MCF 10A (cell line): ENCODE measurements around the gene PLA2G2E. TPM values are rescaled to one million over a fixed set of nuclear protein-coding genes. Genes with fewer than 3 reads are reported as not detected.

Experiments
- BruUV-seq: library from RNA; stranded (reverse); fragments of 400-500 nt; replicated peaks from 2 replicates; lab custom pipeline; 2021; lab: Mats Ljungman, UMichigan
- CTCF ChIA-PET: fragments of 300-600 bp; sonication (Branson Sonifier 250); formaldehyde crosslinking; extraction: SDS; loops from one replicate; lab custom pipeline; 2021; ENCODE audit warnings: antibody characterized with exemption, inconsistent platforms; lab: Yijun Ruan, JAX
- POLR2A ChIA-PET: fragments of 300-600, 350-650 bp; sonication (Branson Sonifier 250); formaldehyde crosslinking; extraction: SDS; loops from one replicate; lab custom pipeline; 2020; ENCODE audit warnings: antibody characterized with exemption, inconsistent platforms; lab: Yijun Ruan, JAX
- DNase-seq: peaks from one replicate; pipeline ENCODE4 v3.0.0-alpha.2; 2018; ENCODE audit not compliant: unreplicated experiment
- H3K27ac Mint-ChIP-seq: one replicate; pipeline ENCODE4 v1.8.0; 2022; ENCODE audit warnings: mild to moderate bottlenecking, low read depth, mixed read lengths; ENCODE audit not compliant: unreplicated experiment
- H3K27me3 Mint-ChIP-seq: one replicate; pipeline ENCODE4 v1.8.0; 2022; ENCODE audit warnings: mixed read lengths; ENCODE audit not compliant: insufficient read depth, unreplicated experiment
- H3K36me3 Mint-ChIP-seq: one replicate; pipeline ENCODE4 v1.8.0; 2022; ENCODE audit warnings: mild to moderate bottlenecking, moderate library complexity, mixed read lengths; ENCODE audit not compliant: insufficient read depth, unreplicated experiment
- H3K4me1 Mint-ChIP-seq: one replicate; pipeline ENCODE4 v1.8.0; 2022; ENCODE audit warnings: mixed read lengths; ENCODE audit not compliant: insufficient read depth, unreplicated experiment
- H3K4me3 Mint-ChIP-seq: one replicate; pipeline ENCODE4 v1.8.0; 2022; ENCODE audit warnings: mild to moderate bottlenecking, moderate library complexity, mixed read lengths; ENCODE audit not compliant: unreplicated experiment
- H3K9me3 Mint-ChIP-seq: one replicate; pipeline ENCODE4 v1.8.0; 2022; ENCODE audit warnings: mixed read lengths; ENCODE audit not compliant: unreplicated experiment
- intact Hi-C: fragments of 100-400 bp; cut with micrococcal nuclease; formaldehyde crosslinking; loops from 2 replicates; pipeline ENCODE4 v1.14.1; 2022
- total RNA-seq: library from RNA; stranded (reverse); gene quantifications from 2 replicates; pipeline ENCODE4 v1.2.3, GENCODE V29; 2022
- TF ChIP-seq, protein P1 (sequence below): fragments of 200-600 bp; IDR thresholded peaks from one replicate; pipeline ENCODE4 v1.8.0; 2022; ENCODE audit warnings: antibody characterized with exemption, mild to moderate bottlenecking; ENCODE audit not compliant: unreplicated experiment

Gene PLA2G2E
- total RNA-seq, 1 experiment from 2014 or later: not detected

DNA sequence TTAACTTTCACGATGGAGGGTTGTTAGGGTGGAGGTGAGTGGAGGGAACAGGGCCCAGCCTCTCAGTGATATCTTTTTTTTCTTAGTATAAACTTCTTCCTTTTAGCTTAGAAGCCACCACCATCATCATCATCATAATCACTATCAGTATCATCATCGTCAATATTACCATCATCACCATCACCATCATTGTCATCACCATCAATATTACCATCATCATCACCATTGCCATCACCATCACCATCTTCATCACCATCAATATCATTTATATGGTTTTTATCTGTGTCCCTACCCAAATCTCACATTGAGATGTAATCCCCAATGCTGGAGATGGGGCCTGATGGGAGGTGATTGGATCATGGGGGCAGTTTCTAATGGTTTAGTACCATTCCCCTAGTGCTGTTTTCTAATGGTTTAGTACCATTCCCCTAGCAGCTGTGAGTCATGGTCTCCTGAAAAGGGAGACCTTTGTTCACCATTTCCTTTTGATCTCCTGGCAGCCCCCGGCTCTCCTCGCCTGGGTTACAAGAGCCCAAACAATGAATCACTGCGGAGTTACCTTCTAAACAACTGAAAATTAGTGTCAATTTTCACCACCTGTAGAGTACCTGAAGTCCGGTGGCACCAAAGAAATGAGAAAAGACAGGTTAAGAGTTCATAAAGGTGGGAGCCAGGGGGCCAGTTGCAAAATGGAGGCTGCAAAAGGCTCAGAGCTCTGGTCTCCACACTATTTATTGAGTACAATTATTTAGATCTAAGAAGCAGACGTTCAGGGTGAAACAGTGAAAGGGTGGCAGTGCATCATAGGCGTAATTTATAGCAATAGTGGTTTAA is 3.1 kb upstream of the PLA2G2E start:
- POLR2A ChIA-PET: interaction anchor here (0.6 kb wide), 1 partner anchor 580 kb away, joined by 3 read pairs; no protein-coding TSS in a partner anchor
- H3K27me3 Mint-ChIP-seq: no peaks in the 10 kb centered on the region
- CTCF ChIA-PET: interaction anchor here (0.6 kb wide), 1 partner anchor 71 kb away, joined by 3 read pairs; no protein-coding TSS in a partner anchor
- no peak overlapping the region for H3K27ac Mint-ChIP-seq
- intact Hi-C loops: no loop called here
- TF ChIP-seq, protein P1, sequence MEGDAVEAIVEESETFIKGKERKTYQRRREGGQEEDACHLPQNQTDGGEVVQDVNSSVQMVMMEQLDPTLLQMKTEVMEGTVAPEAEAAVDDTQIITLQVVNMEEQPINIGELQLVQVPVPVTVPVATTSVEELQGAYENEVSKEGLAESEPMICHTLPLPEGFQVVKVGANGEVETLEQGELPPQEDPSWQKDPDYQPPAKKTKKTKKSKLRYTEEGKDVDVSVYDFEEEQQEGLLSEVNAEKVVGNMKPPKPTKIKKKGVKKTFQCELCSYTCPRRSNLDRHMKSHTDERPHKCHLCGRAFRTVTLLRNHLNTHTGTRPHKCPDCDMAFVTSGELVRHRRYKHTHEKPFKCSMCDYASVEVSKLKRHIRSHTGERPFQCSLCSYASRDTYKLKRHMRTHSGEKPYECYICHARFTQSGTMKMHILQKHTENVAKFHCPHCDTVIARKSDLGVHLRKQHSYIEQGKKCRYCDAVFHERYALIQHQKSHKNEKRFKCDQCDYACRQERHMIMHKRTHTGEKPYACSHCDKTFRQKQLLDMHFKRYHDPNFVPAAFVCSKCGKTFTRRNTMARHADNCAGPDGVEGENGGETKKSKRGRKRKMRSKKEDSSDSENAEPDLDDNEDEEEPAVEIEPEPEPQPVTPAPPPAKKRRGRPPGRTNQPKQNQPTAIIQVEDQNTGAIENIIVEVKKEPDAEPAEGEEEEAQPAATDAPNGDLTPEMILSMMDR: no peak
- no peaks in the 10 kb centered on the region for H3K36me3 Mint-ChIP-seq
- peaks cover 9% of the 10 kb centered on the region for H3K4me1 Mint-ChIP-seq
- DNase-seq: peak; percentile 66
- peaks cover under 1% of the 10 kb centered on the region for H3K9me3 Mint-ChIP-seq
- H3K4me3 Mint-ChIP-seq: no peak overlapping the region
- BruUV-seq: no TSS peak

DNA sequence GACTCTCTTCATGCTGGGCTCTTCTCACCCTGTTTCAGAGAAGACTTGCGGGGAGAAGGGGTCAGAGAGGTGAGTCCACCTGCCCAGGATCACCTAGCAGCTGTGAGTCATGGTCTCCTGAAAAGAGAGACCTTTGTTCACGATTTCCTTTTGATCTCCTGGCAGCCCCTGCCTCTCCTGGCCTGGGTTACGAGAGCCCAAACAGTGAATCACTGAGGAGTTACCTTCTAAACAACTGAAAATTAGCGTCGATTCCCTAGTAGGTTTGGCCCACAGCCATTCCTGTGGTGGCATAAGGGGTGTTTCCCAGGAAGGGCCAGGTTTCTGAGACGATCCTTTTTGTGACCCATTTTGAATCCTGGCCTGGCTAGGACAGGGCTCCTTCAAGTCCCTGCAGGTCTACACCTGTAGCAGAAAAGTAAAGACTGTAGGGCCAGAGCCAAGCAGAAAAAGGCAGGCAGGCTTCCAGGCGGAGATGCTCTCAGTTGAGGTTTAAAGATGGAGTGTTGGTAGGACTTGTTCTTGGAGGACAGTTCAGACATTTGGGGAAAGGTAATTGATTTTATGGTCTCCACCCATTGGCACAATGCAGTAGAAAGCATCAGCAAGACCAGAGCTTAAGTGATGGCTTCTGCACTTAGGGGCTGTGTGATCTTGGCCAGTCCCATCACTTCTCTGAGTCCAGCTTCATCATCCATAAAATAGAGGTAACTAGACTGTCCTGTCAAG is 2.1 kb upstream of the PLA2G2E start:
- peak; percentile 88 for DNase-seq
- Mint-ChIP-seq H3K36me3 (no peaks in the 10 kb centered on the region), H3K27me3 (no peaks in the 10 kb centered on the region), H3K9me3 (no peaks in the 10 kb centered on the region), H3K4me3 (peak overlapping the region; percentile 33), H3K27ac (peak overlapping the region; percentile 19), H3K4me1 (peaks cover 16% of the 10 kb centered on the region)
- TF ChIP-seq, protein P1: no peak
- intact Hi-C loops: no loop called here
- BruUV-seq: no TSS peak
- CTCF ChIA-PET: no interaction called here
- POLR2A ChIA-PET: interaction anchor here (0.6 kb wide), 2 partner anchors 61 to 581 kb away, joined by 3 read pairs; no protein-coding TSS in a partner anchor

DNA sequence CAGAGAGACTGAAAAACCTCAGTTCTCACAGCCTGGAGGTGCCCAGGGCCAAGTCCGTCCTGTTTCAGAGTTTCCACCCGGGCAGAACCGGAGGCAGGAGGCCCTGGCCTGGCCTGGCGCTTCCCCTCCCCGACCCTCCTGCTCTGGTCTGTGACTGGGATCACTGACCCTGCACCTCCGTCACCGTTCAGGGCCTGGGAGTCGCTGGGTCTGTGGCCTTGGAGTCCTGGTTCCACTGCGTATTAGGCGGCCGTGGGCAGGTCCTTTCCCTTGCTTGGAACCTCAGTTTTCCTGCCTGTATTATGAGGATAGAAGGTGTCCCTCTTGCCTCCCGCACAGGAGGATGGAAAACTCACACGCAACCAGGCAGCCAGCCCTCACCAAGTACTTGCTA is 533 bp upstream of the PLA2G2E start:
- POLR2A ChIA-PET: no interaction called here
- no TSS peak for BruUV-seq
- TF ChIP-seq, protein P1: no peak
- no peak overlapping the region for H3K27ac Mint-ChIP-seq
- peaks cover 16% of the 10 kb centered on the region for H3K4me1 Mint-ChIP-seq
- H3K36me3 Mint-ChIP-seq: no peaks in the 10 kb centered on the region
- H3K27me3 Mint-ChIP-seq: no peaks in the 10 kb centered on the region
- intact Hi-C loops: no loop called here
- CTCF ChIA-PET: interaction anchor here (0.6 to 1.2 kb wide), 2 partner anchors 229 to 453 kb away, joined by 4 read pairs; no protein-coding TSS in a partner anchor
- no peak for DNase-seq
- H3K9me3 Mint-ChIP-seq: no peaks in the 10 kb centered on the region
- no peak overlapping the region for H3K4me3 Mint-ChIP-seq
